Measurements from ENCODE around the gene MYOZ3.

Gene MYOZ3

DNA sequence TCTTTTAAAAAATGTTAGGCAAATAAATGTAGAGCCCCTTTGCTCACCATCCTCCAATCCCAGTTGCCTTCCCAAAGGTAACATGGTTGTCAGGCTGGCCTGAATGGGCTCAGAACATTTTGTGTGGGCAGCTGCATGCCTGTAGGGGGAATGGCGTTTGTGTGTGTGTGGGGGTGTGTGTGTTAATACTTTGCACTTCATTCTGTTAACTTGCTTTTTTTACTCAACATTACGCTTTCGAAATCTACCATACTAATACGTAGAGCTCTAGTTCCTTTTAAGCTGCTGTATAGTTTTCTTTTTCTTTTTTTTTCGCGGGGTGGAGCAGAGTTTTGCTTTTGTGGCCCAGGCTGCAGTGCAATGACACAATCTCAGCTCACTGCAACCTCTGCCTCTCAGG, 14.0 kb downstream of the MYOZ3 start:
- Histone ChIP-seq H3K27ac (ENCODE audit: low read depth, low read length) (no peak overlapping the region), H3K9ac (ENCODE audit: low read length) (no peak overlapping the region), H3K56ac (ENCODE audit: low read length) (no peak overlapping the region), H3K4ac (ENCODE audit: low read depth, low read length) (no peak overlapping the region), H2BK15ac (replicated peaks; ENCODE audit: low read depth) (no peak overlapping the region), H2BK120ac (ENCODE audit: low read depth, low read length) (no peak overlapping the region), H3K4me2 (ENCODE audit: low read length) (no peak overlapping the region), H3K27me3 (ENCODE audit: insufficient read depth, low read length, poor library complexity) (no peaks in the 10 kb centered on the region), H3K4me3 (ENCODE audit: low read length) (no peak overlapping the region), H4K8ac (ENCODE audit: low read depth, low read length) (no peak overlapping the region), H4K5ac (ENCODE audit: low read length) (no peak overlapping the region), H2BK5ac (ENCODE audit: low read length) (no peak overlapping the region), H3K79me2 (ENCODE audit: control insufficient read depth, insufficient read depth, low read length) (no peaks in the 10 kb centered on the region), H3K79me1 (ENCODE audit: low read length) (no peaks in the 10 kb centered on the region), H3K36me3 (ENCODE audit: control insufficient read depth, insufficient read depth, low read length) (no peaks in the 10 kb centered on the region), H3K18ac (ENCODE audit: low read length) (no peak overlapping the region), H3K4me1 (ENCODE audit: control insufficient read depth, low read depth, low read length) (peaks cover 13% of the 10 kb centered on the region), H2AK5ac (ENCODE audit: low read length) (no peak overlapping the region), H3K23ac (ENCODE audit: low read length) (no peak overlapping the region)
- no CpG with 5 or more reads among the region's 6 CpGs for WGBS (ENCODE audit: extremely low coverage, insufficient coverage, low lambda C conversion rate)
- no peak for DNase-seq

DNA sequence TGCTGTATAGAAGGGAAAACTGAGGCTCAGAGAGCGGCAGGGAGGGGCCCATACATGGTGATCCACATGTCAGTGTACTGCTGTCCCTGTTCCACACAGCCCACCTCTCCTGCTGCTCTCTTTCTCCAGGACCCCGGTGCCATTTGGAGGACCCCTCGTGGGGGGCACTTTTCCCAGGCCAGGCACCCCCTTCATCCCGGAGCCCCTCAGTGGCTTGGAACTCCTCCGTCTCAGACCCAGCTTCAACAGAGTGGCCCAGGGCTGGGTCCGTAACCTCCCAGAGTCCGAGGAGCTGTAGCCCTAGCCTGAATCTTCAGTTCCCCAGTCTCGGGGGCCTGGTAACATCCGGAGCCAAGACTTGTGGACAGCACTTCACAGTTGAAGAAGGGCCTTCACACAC, 15.5 kb downstream of the MYOZ3 start:
- H3K4me1 ChIP-seq (ENCODE audit: control insufficient read depth, low read depth, low read length): peaks cover 9% of the 10 kb centered on the region
- H3K4me2 ChIP-seq (ENCODE audit: low read length): no peak overlapping the region
- DNase-seq: no peak
- H4K8ac ChIP-seq (ENCODE audit: low read depth, low read length): no peak overlapping the region
- H3K9ac ChIP-seq (ENCODE audit: low read length): no peak overlapping the region
- no peaks in the 10 kb centered on the region for H3K79me1 ChIP-seq (ENCODE audit: low read length)
- no peaks in the 10 kb centered on the region for H3K27me3 ChIP-seq (ENCODE audit: insufficient read depth, low read length, poor library complexity)
- no peak overlapping the region for H3K27ac ChIP-seq (ENCODE audit: low read depth, low read length)
- no peak overlapping the region for H4K5ac ChIP-seq (ENCODE audit: low read length)
- WGBS (ENCODE audit: extremely low coverage, insufficient coverage, low lambda C conversion rate): no CpG with 5 or more reads among the region's 9 CpGs
- no peak overlapping the region for H2AK5ac ChIP-seq (ENCODE audit: low read length)
- H3K4ac ChIP-seq (ENCODE audit: low read depth, low read length): no peak overlapping the region
- H2BK15ac ChIP-seq (replicated peaks; ENCODE audit: low read depth): no peak overlapping the region
- no peaks in the 10 kb centered on the region for H3K36me3 ChIP-seq (ENCODE audit: control insufficient read depth, insufficient read depth, low read length)
- H3K79me2 ChIP-seq (ENCODE audit: control insufficient read depth, insufficient read depth, low read length): no peaks in the 10 kb centered on the region
- H2BK120ac ChIP-seq (ENCODE audit: low read depth, low read length): no peak overlapping the region
- H3K23ac ChIP-seq (ENCODE audit: low read length): no peak overlapping the region
- no peak overlapping the region for H3K18ac ChIP-seq (ENCODE audit: low read length)
- no peak overlapping the region for H3K56ac ChIP-seq (ENCODE audit: low read length)
- H2BK5ac ChIP-seq (ENCODE audit: low read length): no peak overlapping the region
- no peak overlapping the region for H3K4me3 ChIP-seq (ENCODE audit: low read length)

DNA sequence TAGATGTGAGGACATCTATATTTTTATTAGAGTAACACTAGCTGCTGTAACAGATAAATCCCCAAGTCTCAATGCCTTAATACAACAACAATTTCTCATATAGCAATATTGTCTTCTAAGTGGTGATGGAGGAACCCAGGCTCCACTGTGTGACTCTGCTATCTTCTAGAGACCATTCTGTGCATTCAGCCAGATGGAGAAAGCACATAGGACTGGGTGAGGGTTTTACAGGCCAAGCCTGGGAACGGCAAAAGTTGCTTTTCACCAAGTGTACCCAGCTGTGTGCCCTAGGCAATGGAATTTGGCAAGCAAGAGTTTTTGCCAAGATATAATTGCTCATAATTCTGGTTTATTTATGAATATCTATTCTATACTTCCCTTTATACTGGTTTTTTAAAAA, 28.1 kb downstream of the MYOZ3 start:
- H3K23ac ChIP-seq (ENCODE audit: low read length): no peak overlapping the region
- no peak overlapping the region for H2BK15ac ChIP-seq (replicated peaks; ENCODE audit: low read depth)
- no peak overlapping the region for H2BK5ac ChIP-seq (ENCODE audit: low read length)
- no peaks in the 10 kb centered on the region for H3K79me1 ChIP-seq (ENCODE audit: low read length)
- H4K8ac ChIP-seq (ENCODE audit: low read depth, low read length): no peak overlapping the region
- no peak overlapping the region for H2BK120ac ChIP-seq (ENCODE audit: low read depth, low read length)
- H3K4ac ChIP-seq (ENCODE audit: low read depth, low read length): no peak overlapping the region
- H3K27me3 ChIP-seq (ENCODE audit: insufficient read depth, low read length, poor library complexity): no peaks in the 10 kb centered on the region
- no peak overlapping the region for H3K27ac ChIP-seq (ENCODE audit: low read depth, low read length)
- H4K5ac ChIP-seq (ENCODE audit: low read length): no peak overlapping the region
- no peaks in the 10 kb centered on the region for H3K79me2 ChIP-seq (ENCODE audit: control insufficient read depth, insufficient read depth, low read length)
- H3K9ac ChIP-seq (ENCODE audit: low read length): no peak overlapping the region
- H3K4me1 ChIP-seq (ENCODE audit: control insufficient read depth, low read depth, low read length): no peaks in the 10 kb centered on the region
- H3K56ac ChIP-seq (ENCODE audit: low read length): no peak overlapping the region
- no peak for DNase-seq
- no peak overlapping the region for H3K4me3 ChIP-seq (ENCODE audit: low read length)
- no CpG with 5 or more reads among the region's 1 CpG for WGBS (ENCODE audit: extremely low coverage, insufficient coverage, low lambda C conversion rate)
- no peak overlapping the region for H3K18ac ChIP-seq (ENCODE audit: low read length)
- peaks cover 18% of the 10 kb centered on the region for H3K36me3 ChIP-seq (ENCODE audit: control insufficient read depth, insufficient read depth, low read length)
- no peak overlapping the region for H2AK5ac ChIP-seq (ENCODE audit: low read length)
- H3K4me2 ChIP-seq (ENCODE audit: low read length): no peak overlapping the region

DNA sequence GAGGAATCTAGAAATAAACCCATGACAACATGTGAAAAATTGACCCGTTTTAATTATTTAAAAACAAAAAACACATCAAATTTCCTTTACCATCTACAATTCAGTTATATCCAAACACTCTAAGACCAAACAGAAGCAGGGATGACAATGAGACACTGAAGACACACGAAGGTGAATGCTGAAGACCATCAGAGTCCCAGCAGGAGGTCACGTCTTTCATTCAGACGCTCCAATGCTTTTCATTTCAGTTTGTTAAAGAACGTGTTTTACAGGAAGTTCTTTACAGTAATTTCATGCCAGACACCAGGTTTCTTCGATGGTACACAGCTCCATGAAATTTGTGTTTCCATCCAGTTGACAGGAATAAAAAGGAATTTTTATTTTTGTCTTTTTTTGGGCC, 29.7 kb downstream of the MYOZ3 start:
- 100% methylated on average over 1 of the region's 6 CpGs for WGBS (ENCODE audit: extremely low coverage, insufficient coverage, low lambda C conversion rate)
- H3K27ac ChIP-seq (ENCODE audit: low read depth, low read length): no peak overlapping the region
- no peak overlapping the region for H3K9ac ChIP-seq (ENCODE audit: low read length)
- no peak overlapping the region for H3K4me3 ChIP-seq (ENCODE audit: low read length)
- H3K79me2 ChIP-seq (ENCODE audit: control insufficient read depth, insufficient read depth, low read length): no peaks in the 10 kb centered on the region
- no peak overlapping the region for H3K4me2 ChIP-seq (ENCODE audit: low read length)
- no peak overlapping the region for H2AK5ac ChIP-seq (ENCODE audit: low read length)
- H4K5ac ChIP-seq (ENCODE audit: low read length): no peak overlapping the region
- no peaks in the 10 kb centered on the region for H3K27me3 ChIP-seq (ENCODE audit: insufficient read depth, low read length, poor library complexity)
- H2BK120ac ChIP-seq (ENCODE audit: low read depth, low read length): no peak overlapping the region
- no peak overlapping the region for H3K56ac ChIP-seq (ENCODE audit: low read length)
- H3K36me3 ChIP-seq (ENCODE audit: control insufficient read depth, insufficient read depth, low read length): peaks cover 22% of the 10 kb centered on the region
- H3K79me1 ChIP-seq (ENCODE audit: low read length): no peaks in the 10 kb centered on the region
- no peak overlapping the region for H3K18ac ChIP-seq (ENCODE audit: low read length)
- H3K4ac ChIP-seq (ENCODE audit: low read depth, low read length): no peak overlapping the region
- H3K23ac ChIP-seq (ENCODE audit: low read length): no peak overlapping the region
- no peaks in the 10 kb centered on the region for H3K4me1 ChIP-seq (ENCODE audit: control insufficient read depth, low read depth, low read length)
- H2BK15ac ChIP-seq (replicated peaks; ENCODE audit: low read depth): no peak overlapping the region
- no peak for DNase-seq
- no peak overlapping the region for H4K8ac ChIP-seq (ENCODE audit: low read depth, low read length)
- H2BK5ac ChIP-seq (ENCODE audit: low read length): no peak overlapping the region

DNA sequence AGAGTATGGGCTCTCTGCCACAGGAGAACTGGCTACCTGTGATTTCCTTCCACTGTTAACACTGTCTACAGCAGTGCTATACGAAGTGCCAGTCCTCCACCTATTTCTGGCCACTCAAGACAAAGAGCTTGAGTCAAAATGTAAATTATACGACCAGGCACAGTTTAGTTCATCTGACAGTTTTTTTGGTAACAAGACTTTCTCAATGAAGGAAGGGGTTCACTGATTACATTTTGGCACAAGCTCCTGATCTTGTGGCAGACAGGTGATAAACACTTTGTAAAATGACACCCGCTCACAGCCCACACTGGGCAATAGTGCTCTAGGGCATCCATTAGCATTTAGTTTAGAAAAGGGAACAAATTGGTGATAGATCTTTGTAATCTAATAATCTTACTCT, 31.2 kb downstream of the MYOZ3 start:
- no peak overlapping the region for H3K27ac ChIP-seq (ENCODE audit: low read depth, low read length)

DNA sequence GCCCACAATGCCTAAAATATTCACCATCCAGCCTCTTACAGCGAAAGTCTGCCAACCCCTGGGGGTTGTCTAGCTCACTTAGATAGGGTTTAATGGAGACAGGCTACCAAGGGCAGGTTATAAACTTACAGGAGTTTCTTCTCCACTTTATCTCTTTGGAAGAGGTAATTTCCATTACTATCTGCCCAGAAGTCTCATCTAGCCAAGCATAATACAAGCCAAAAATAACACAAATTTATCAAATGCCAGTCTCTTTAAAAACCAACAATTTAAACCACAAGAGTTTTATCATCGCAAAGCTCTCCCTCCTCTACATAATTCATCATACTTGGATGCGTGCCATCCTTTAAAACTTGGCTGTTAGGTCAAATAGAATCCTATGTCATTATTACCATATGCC, 33.6 kb downstream of the MYOZ3 start:
- no peak for DNase-seq
- Histone ChIP-seq H2BK120ac (ENCODE audit: low read depth, low read length) (no peak overlapping the region), H3K18ac (ENCODE audit: low read length) (no peak overlapping the region), H3K4me2 (ENCODE audit: low read length) (no peak overlapping the region), H3K9ac (ENCODE audit: low read length) (no peak overlapping the region), H3K23ac (ENCODE audit: low read length) (no peak overlapping the region), H3K4me3 (ENCODE audit: low read length) (no peak overlapping the region), H3K56ac (ENCODE audit: low read length) (no peak overlapping the region), H2BK5ac (ENCODE audit: low read length) (no peak overlapping the region), H3K4ac (ENCODE audit: low read depth, low read length) (no peak overlapping the region), H3K27ac (ENCODE audit: low read depth, low read length) (no peak overlapping the region), H3K79me1 (ENCODE audit: low read length) (peaks cover 5% of the 10 kb centered on the region), H4K8ac (ENCODE audit: low read depth, low read length) (no peak overlapping the region), H2AK5ac (ENCODE audit: low read length) (no peak overlapping the region), H3K4me1 (ENCODE audit: control insufficient read depth, low read depth, low read length) (peaks cover 2% of the 10 kb centered on the region), H3K79me2 (ENCODE audit: control insufficient read depth, insufficient read depth, low read length) (peaks cover 7% of the 10 kb centered on the region), H3K27me3 (ENCODE audit: insufficient read depth, low read length, poor library complexity) (no peaks in the 10 kb centered on the region), H2BK15ac (replicated peaks; ENCODE audit: low read depth) (no peak overlapping the region), H4K5ac (ENCODE audit: low read length) (no peak overlapping the region), H3K36me3 (ENCODE audit: control insufficient read depth, insufficient read depth, low read length) (peaks cover 26% of the 10 kb centered on the region)
- 100% methylated on average over 1 of the region's 3 CpGs for WGBS (ENCODE audit: extremely low coverage, insufficient coverage, low lambda C conversion rate)

More for the DNA sequence above, 31.2 kb downstream of the MYOZ3 start:
- no CpG with 5 or more reads among the region's 3 CpGs for WGBS (ENCODE audit: extremely low coverage, insufficient coverage, low lambda C conversion rate)
- H4K8ac ChIP-seq (ENCODE audit: low read depth, low read length): no peak overlapping the region
- H2BK120ac ChIP-seq (ENCODE audit: low read depth, low read length): no peak overlapping the region
- H3K79me2 ChIP-seq (ENCODE audit: control insufficient read depth, insufficient read depth, low read length): no peaks in the 10 kb centered on the region
- no peak overlapping the region for H3K56ac ChIP-seq (ENCODE audit: low read length)
- no peak overlapping the region for H4K5ac ChIP-seq (ENCODE audit: low read length)
- no peaks in the 10 kb centered on the region for H3K79me1 ChIP-seq (ENCODE audit: low read length)
- no peak overlapping the region for H2BK5ac ChIP-seq (ENCODE audit: low read length)
- H3K27me3 ChIP-seq (ENCODE audit: insufficient read depth, low read length, poor library complexity): no peaks in the 10 kb centered on the region
- no peak overlapping the region for H3K4me2 ChIP-seq (ENCODE audit: low read length)
- H3K4me1 ChIP-seq (ENCODE audit: control insufficient read depth, low read depth, low read length): no peaks in the 10 kb centered on the region
- H3K23ac ChIP-seq (ENCODE audit: low read length): no peak overlapping the region
- peaks cover 24% of the 10 kb centered on the region for H3K36me3 ChIP-seq (ENCODE audit: control insufficient read depth, insufficient read depth, low read length)
- H2BK15ac ChIP-seq (replicated peaks; ENCODE audit: low read depth): no peak overlapping the region
- no peak overlapping the region for H3K4me3 ChIP-seq (ENCODE audit: low read length)
- no peak overlapping the region for H3K18ac ChIP-seq (ENCODE audit: low read length)
- DNase-seq: no peak
- no peak overlapping the region for H2AK5ac ChIP-seq (ENCODE audit: low read length)
- H3K4ac ChIP-seq (ENCODE audit: low read depth, low read length): no peak overlapping the region
- no peak overlapping the region for H3K9ac ChIP-seq (ENCODE audit: low read length)

Data from mesendoderm (in vitro differentiated cells).